Measurements from ENCODE around the gene ISG15. TPM values are rescaled to one million over a fixed set of nuclear protein-coding genes. Genes with fewer than 3 reads are reported as not detected.
A peak's percentile ranks its signal among the peaks of the same experiment; 100 is the strongest.

Gene ISG15
- total and polyA plus RNA-seq, 9 of the 15 experiments (the other 6 are each of a cell fraction or from before 2014, with no cell fraction given), result 0.40 to 58.3 (median 12.2) TPM

DNA sequence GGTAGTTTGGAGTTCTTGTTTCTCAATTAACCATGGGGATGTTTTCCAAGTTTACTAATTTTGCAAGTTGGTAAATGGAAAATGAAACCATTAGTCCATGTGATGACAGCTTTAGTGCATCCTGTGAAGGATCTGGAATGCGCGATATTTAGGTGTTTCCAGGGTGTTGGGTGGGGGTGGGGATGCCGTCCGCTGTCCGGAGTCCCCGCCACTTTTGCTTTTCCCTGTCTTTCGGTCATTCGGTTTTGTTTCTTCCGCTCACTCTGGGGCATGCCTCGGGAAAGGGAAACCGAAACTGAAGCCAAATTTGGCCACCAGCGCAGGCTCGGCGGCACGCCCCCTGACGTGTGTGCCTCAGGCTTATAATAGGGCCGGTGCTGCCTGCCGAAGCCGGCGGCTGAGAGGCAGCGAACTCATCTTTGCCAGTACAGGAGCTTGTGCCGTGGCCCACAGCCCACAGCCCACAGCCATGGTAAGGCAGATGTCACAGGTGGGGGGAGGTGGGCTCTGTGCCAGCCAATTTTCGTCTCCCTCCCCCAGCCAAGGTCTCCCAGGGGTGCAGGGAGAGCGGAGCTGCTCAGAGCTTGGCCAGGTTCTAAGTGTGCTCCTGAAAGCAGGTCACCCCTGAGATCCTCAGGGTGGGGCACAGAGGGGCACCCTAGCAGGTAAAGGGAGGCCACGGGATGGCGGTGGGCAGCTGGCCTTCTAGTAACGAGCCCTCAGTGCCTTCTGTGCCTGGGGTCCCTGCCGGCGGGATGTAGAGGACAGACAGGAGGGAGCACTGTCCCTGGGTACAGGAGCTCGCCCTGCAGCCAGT, at the start of gene ISG15 (continued):
- TF ChIP-seq JUND (IDR thresholded peaks at IDR 0.05; ENCODE audit: borderline replicate concordance, low read depth, low read length) (peak; percentile 51; the same call in 1 of the 2 replicates), JUND (tag; IDR thresholded peaks at IDR 0.05; ENCODE audit: borderline replicate concordance, low read depth, low read length) (no peak; the same call in 2 of the 3 replicates), IRF2 (CRISPR knock-in tag; IDR thresholded peaks at IDR 0.05) (peak; percentile 100), ZNF263 (CRISPR knock-in tag; IDR thresholded peaks at IDR 0.05; ENCODE audit: borderline replicate concordance) (peak; percentile 83), GTF2A2 (tag; IDR thresholded peaks at IDR 0.05) (no peak), SRSF9 (IDR thresholded peaks at IDR 0.05; ENCODE audit: borderline replicate concordance, low read depth, low read length) (no peak), POU5F1 (IDR thresholded peaks at IDR 0.05; ENCODE audit: borderline replicate concordance, low read depth, low read length, partially characterized antibody) (no peak), RFX1 (IDR thresholded peaks at IDR 0.05) (no peak), FUS (optimal IDR thresholded peaks at IDR 0.05; ENCODE audit: low read depth, low read length) (no peak), COPS2 (conservative IDR thresholded peaks at IDR 0.05) (no peak), BRD9 (IDR thresholded peaks at IDR 0.05; ENCODE audit: low read depth, partially characterized antibody) (peak; percentile 70), ZNF347 (CRISPR knock-in tag; IDR thresholded peaks at IDR 0.05; ENCODE audit: low read depth) (no peak), ZNF23 (CRISPR knock-in tag; IDR thresholded peaks at IDR 0.05) (no peak)
- TF ChIP-seq, protein P1, sequence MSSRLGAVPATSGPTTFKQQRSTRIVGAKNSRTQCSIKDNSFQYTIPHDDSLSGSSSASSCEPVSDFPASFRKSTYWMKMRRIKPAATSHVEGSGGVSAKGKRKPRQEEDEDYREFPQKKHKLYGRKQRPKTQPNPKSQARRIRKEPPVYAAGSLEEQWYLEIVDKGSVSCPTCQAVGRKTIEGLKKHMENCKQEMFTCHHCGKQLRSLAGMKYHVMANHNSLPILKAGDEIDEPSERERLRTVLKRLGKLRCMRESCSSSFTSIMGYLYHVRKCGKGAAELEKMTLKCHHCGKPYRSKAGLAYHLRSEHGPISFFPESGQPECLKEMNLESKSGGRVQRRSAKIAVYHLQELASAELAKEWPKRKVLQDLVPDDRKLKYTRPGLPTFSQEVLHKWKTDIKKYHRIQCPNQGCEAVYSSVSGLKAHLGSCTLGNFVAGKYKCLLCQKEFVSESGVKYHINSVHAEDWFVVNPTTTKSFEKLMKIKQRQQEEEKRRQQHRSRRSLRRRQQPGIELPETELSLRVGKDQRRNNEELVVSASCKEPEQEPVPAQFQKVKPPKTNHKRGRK (tag; IDR thresholded peaks at IDR 0.05), result no peak
- TF ChIP-seq, protein P2, sequence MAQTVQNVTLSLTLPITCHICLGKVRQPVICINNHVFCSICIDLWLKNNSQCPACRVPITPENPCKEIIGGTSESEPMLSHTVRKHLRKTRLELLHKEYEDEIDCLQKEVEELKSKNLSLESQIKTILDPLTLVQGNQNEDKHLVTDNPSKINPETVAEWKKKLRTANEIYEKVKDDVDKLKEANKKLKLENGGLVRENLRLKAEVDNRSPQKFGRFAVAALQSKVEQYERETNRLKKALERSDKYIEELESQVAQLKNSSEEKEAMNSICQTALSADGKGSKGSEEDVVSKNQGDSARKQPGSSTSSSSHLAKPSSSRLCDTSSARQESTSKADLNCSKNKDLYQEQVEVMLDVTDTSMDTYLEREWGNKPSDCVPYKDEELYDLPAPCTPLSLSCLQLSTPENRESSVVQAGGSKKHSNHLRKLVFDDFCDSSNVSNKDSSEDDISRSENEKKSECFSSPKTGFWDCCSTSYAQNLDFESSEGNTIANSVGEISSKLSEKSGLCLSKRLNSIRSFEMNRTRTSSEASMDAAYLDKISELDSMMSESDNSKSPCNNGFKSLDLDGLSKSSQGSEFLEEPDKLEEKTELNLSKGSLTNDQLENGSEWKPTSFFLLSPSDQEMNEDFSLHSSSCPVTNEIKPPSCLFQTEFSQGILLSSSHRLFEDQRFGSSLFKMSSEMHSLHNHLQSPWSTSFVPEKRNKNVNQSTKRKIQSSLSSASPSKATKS (CRISPR knock-in tag; IDR thresholded peaks at IDR 0.05), result no peak
- TF ChIP-seq, protein P3, sequence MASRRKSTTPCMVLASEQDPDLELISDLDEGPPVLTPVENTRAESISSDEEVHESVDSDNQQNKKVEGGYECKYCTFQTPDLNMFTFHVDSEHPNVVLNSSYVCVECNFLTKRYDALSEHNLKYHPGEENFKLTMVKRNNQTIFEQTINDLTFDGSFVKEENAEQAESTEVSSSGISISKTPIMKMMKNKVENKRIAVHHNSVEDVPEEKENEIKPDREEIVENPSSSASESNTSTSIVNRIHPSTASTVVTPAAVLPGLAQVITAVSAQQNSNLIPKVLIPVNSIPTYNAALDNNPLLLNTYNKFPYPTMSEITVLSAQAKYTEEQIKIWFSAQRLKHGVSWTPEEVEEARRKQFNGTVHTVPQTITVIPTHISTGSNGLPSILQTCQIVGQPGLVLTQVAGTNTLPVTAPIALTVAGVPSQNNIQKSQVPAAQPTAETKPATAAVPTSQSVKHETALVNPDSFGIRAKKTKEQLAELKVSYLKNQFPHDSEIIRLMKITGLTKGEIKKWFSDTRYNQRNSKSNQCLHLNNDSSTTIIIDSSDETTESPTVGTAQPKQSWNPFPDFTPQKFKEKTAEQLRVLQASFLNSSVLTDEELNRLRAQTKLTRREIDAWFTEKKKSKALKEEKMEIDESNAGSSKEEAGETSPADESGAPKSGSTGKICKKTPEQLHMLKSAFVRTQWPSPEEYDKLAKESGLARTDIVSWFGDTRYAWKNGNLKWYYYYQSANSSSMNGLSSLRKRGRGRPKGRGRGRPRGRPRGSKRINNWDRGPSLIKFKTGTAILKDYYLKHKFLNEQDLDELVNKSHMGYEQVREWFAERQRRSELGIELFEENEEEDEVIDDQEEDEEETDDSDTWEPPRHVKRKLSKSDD (conservative IDR thresholded peaks at IDR 0.05; ENCODE audit: low read length), result no peak
- TF ChIP-seq, protein P4, sequence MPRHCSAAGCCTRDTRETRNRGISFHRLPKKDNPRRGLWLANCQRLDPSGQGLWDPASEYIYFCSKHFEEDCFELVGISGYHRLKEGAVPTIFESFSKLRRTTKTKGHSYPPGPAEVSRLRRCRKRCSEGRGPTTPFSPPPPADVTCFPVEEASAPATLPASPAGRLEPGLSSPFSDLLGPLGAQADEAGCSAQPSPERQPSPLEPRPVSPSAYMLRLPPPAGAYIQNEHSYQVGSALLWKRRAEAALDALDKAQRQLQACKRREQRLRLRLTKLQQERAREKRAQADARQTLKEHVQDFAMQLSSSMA (CRISPR knock-in tag; IDR thresholded peaks at IDR 0.05), result no peak
